A549 treated with ZK216348 at 1 μM for 4 hours (cell line): ENCODE results near the gene LUZP2. TPM values are rescaled to one million over a fixed set of nuclear protein-coding genes. Genes with fewer than 3 reads are reported as not detected.

Experiments
- total RNA-seq: library from RNA; stranded (reverse); fragments of 200-300 nt; extraction: Qiagen RNA extraction; gene quantifications from 5 replicates; pipeline ENCODE4 v1.2.3, GENCODE V29; 2022; ENCODE audit warnings: low read depth

LUZP2 gene
- total RNA-seq, result not detected in 5 replicates

DNA sequence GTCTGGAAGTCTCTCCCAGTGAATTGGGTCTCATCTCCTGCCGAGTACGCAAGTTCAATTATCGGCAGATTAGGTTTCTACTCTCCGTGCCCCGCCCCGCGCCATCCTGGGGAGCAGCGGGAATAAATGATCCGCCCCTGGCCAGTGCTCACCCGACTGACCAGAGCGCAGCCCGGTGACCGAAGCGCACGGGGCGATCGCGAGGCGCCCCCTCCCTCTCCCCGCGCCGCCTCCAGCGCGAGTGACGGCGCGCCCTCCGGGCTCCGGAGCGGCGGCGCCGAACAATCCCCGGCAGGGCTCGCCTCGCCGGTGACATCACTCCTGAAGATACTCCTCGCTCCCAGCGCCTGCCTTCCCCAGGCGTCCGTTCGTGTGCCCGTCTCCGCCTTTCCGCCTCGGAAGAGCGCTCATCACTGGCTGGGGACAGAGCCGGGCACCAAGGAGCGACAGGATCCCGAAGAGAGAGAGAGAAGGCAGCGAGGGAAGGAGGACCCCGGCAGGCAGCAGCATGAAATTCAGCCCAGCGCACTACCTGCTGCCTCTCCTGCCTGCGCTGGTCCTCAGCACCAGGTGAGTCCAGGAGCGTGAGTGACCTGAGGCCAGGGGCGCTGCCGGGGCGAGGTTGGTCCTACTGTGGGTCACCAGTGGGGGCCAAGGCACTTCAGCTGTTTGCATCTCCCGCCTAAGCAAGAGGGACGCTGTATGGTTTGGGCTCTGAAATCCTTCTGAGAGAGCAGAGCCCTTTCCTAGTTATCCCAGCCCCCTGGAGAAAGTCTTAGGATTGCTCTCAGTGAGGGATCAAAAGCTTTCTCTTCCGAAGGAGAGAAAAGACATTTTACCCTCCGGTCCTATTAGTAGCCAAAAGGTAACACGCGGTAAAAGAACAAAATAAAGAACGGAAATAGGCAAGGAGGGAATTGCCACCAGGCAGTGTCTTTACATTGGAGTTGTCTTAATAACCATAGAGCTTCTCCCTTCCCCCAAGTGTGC lies at the start of gene LUZP2:
Gene LUZP2 (plus strand): TSS at position 318 of the 990 bp plus-strand sequence.

